ENCODE results near the gene CCDC9B.
A peak's percentile ranks its signal among the peaks of the same experiment; 100 is the strongest.

Gene CCDC9B

GRCh38 chr15:40340038-40340739 lies 550 bp downstream of the CCDC9B start:
- no peak for TF ChIP-seq CTCF (IDR thresholded peaks at IDR 0.05; ENCODE audit: borderline replicate concordance, control extremely low read depth, extremely low read depth, insufficient read depth, missing control alignments)
- no peak for DNase-seq (ENCODE audit: low spot score)
- in situ Hi-C loops (cut with MboI; ENCODE audit: low sequenced_read_pairs, unreplicated experiment), result no loop called here

GRCh38 chr15:40339621-40339945 lies 1.2 kb downstream of the CCDC9B start:
- in situ Hi-C loops (cut with MboI; ENCODE audit: low sequenced_read_pairs, unreplicated experiment), result no loop called here
- no peak for TF ChIP-seq CTCF (IDR thresholded peaks at IDR 0.05; ENCODE audit: borderline replicate concordance, control extremely low read depth, extremely low read depth, insufficient read depth, missing control alignments)
- DNase-seq (ENCODE audit: low spot score), result no peak

GRCh38 chr15:40338921-40339620 lies 1.7 kb downstream of the CCDC9B start:
- TF ChIP-seq CTCF (IDR thresholded peaks at IDR 0.05; ENCODE audit: borderline replicate concordance, control extremely low read depth, extremely low read depth, insufficient read depth, missing control alignments), result no peak
- in situ Hi-C loops (cut with MboI; ENCODE audit: low sequenced_read_pairs, unreplicated experiment), result no loop called here
- DNase-seq (ENCODE audit: low spot score), result no peak

GRCh38 chr15:40338041-40338657 lies 2.6 kb downstream of the CCDC9B start:
- peak; percentile 70 for TF ChIP-seq CTCF (IDR thresholded peaks at IDR 0.05; ENCODE audit: borderline replicate concordance, control extremely low read depth, extremely low read depth, insufficient read depth, missing control alignments)
- DNase-seq (ENCODE audit: low spot score), result peak; percentile 93
- in situ Hi-C loops (cut with MboI; ENCODE audit: low sequenced_read_pairs, unreplicated experiment), result no loop called here

- no peak for DNase-seq (ENCODE audit: low spot score)
- in situ Hi-C loops (cut with MboI; ENCODE audit: low sequenced_read_pairs, unreplicated experiment), result no loop called here
Observed at GRCh38 chr15:40337597-40337996, 3.1 kb downstream of the CCDC9B start.

GRCh38 chr15:40336744-40337122 lies 4.0 kb downstream of the CCDC9B start:
- peak; percentile 79 for DNase-seq (ENCODE audit: low spot score)
- in situ Hi-C loops (cut with MboI; ENCODE audit: low sequenced_read_pairs, unreplicated experiment), result no loop called here
- TF ChIP-seq CTCF (IDR thresholded peaks at IDR 0.05; ENCODE audit: borderline replicate concordance, control extremely low read depth, extremely low read depth, insufficient read depth, missing control alignments), result peak; percentile 61

More at GRCh38 chr15:40337597-40337996, 3.1 kb downstream of the CCDC9B start:
- no peak for TF ChIP-seq CTCF (IDR thresholded peaks at IDR 0.05; ENCODE audit: borderline replicate concordance, control extremely low read depth, extremely low read depth, insufficient read depth, missing control alignments)
